Measurements from ENCODE around the gene SPTY2D1. TPM values are rescaled to one million over a fixed set of nuclear protein-coding genes. Genes with fewer than 3 reads are reported as not detected.
"Not testable (repeated sequence)": the region's sequence is repeated elsewhere in the genome, so short reads cannot be mapped to it uniquely, and the experiment has no call there.

The SPTY2D1 gene
- total RNA-seq, 2 experiments from 2014 or later: 30.8 to 32.8 TPM

- CTCF ChIA-PET: interaction anchor here (0.9 to 1.8 kb wide), 3 partner anchors 37 to 113 kb away, joined by 4 to 6 read pairs (median 4); no protein-coding TSS in a partner anchor
- peaks cover 58% of the 10 kb centered on the region for H3K36me3 Mint-ChIP-seq (ENCODE audit: low read depth)
- POLR2A ChIA-PET: interaction anchor here (1.4 to 12.8 kb wide), 4 partner anchors 12 to 88 kb away, joined by 4 to 211 read pairs (median 6); partner anchors contain the start of genes SPTY2D1, TSG101 and UEVLD
- H3K9me3 Mint-ChIP-seq: no peaks in the 10 kb centered on the region
- peaks cover 48% of the 10 kb centered on the region for H3K4me1 Mint-ChIP-seq
- DNase-seq: no peak
- no peaks in the 10 kb centered on the region for H3K27me3 Mint-ChIP-seq
- H3K27ac Mint-ChIP-seq: no peak overlapping the region
- H3K4me3 Mint-ChIP-seq: no peak overlapping the region
Measured at GRCh38 chr11:18614667-18615066, 19.5 kb downstream of the SPTY2D1 start.

- Mint-ChIP-seq H3K9me3 (no peaks in the 10 kb centered on the region), H3K27ac (no peak overlapping the region), H3K27me3 (no peaks in the 10 kb centered on the region), H3K36me3 (ENCODE audit: low read depth) (peaks cover 63% of the 10 kb centered on the region), H3K4me3 (no peak overlapping the region), H3K4me1 (peaks cover 27% of the 10 kb centered on the region)
- DNase-seq: no peak
- ChIA-PET POLR2A (interaction anchor here (1.1 kb wide), 1 partner anchor 22 kb away, joined by 3 read pairs; the partner anchor contains the start of gene SPTY2D1), CTCF (interaction anchor here (2.0 kb wide), 1 partner anchor 22 kb away, joined by 5 read pairs; the partner anchor contains the start of gene SPTY2D1)
Measured at GRCh38 chr11:18612394-18612793, 21.7 kb downstream of the SPTY2D1 start.

GRCh38 chr11:18611196-18611595, 22.9 kb downstream of the SPTY2D1 start:
- H3K4me1 Mint-ChIP-seq: peaks cover 16% of the 10 kb centered on the region
- no peaks in the 10 kb centered on the region for H3K9me3 Mint-ChIP-seq
- CTCF ChIA-PET: no interaction called here
- POLR2A ChIA-PET: interaction anchor here (0.6 to 1.1 kb wide), 3 partner anchors 23 to 324 kb away, joined by 3 read pairs; partner anchors contain the start of gene SPTY2D1
- peaks cover 62% of the 10 kb centered on the region for H3K36me3 Mint-ChIP-seq (ENCODE audit: low read depth)
- H3K4me3 Mint-ChIP-seq: no peak overlapping the region
- no peak for DNase-seq
- no peaks in the 10 kb centered on the region for H3K27me3 Mint-ChIP-seq
- H3K27ac Mint-ChIP-seq: no peak overlapping the region

GRCh38 chr11:18608376-18608775, 25.8 kb downstream of the SPTY2D1 start:
- no peaks in the 10 kb centered on the region for H3K27me3 Mint-ChIP-seq
- H3K36me3 Mint-ChIP-seq (ENCODE audit: low read depth): peaks cover 42% of the 10 kb centered on the region
- no peaks in the 10 kb centered on the region for H3K9me3 Mint-ChIP-seq
- H3K27ac Mint-ChIP-seq: no peak overlapping the region
- ChIA-PET POLR2A (no interaction called here), CTCF (interaction anchor here (1.2 kb wide), 1 partner anchor 123 kb away, joined by 3 read pairs; no protein-coding TSS in a partner anchor)
- H3K4me1 Mint-ChIP-seq: no peaks in the 10 kb centered on the region
- DNase-seq: no peak
- no peak overlapping the region for H3K4me3 Mint-ChIP-seq

GRCh38 chr11:18600915-18601569, 33.1 kb downstream of the SPTY2D1 start:
- Mint-ChIP-seq H3K9me3 (no peaks in the 10 kb centered on the region), H3K4me3 (no peak overlapping the region), H3K27ac (no peak overlapping the region), H3K27me3 (no peaks in the 10 kb centered on the region), H3K36me3 (ENCODE audit: low read depth) (peaks cover 6% of the 10 kb centered on the region), H3K4me1 (no peaks in the 10 kb centered on the region)
- POLR2A ChIA-PET: interaction anchor here (1.0 to 1.6 kb wide), 3 partner anchors 15 to 32 kb away, joined by 3 to 5 read pairs (median 3); no protein-coding TSS in a partner anchor
- CTCF ChIA-PET: interaction anchor here (1.2 to 1.3 kb wide), 2 partner anchors 10 to 15 kb away, joined by 4 read pairs; no protein-coding TSS in a partner anchor
- no peak for DNase-seq

- Mint-ChIP-seq H3K9me3 (no peaks in the 10 kb centered on the region), H3K4me1 (no peaks in the 10 kb centered on the region), H3K27me3 (no peaks in the 10 kb centered on the region), H3K27ac (no peak within 1 kb of the TSS), H3K36me3 (ENCODE audit: low read depth) (no peaks in the 10 kb centered on the region), H3K4me3 (no peak within 1 kb of the TSS)
- DNase-seq: no peak
- ChIA-PET POLR2A (no interaction called here), CTCF (no interaction called here)
Measured at GRCh38 chr11:18599739-18600230, 34.4 kb downstream of the SPTY2D1 start, which contains the start of gene MISFA. Gene MISFA (plus strand): TSS chr11:18599789. CDS start chr11:18599929, 140 bp downstream.

- H3K27ac Mint-ChIP-seq: no peak overlapping the region
- no peaks in the 10 kb centered on the region for H3K36me3 Mint-ChIP-seq (ENCODE audit: low read depth)
- no peaks in the 10 kb centered on the region for H3K9me3 Mint-ChIP-seq
- peaks cover 2% of the 10 kb centered on the region for H3K4me1 Mint-ChIP-seq
- H3K4me3 Mint-ChIP-seq: no peak overlapping the region
- no peaks in the 10 kb centered on the region for H3K27me3 Mint-ChIP-seq
- no peak for DNase-seq
- ChIA-PET CTCF (interaction anchor here (0.5 to 1.3 kb wide), 3 partner anchors 25 to 127 kb away, joined by 3 to 4 read pairs (median 3); no protein-coding TSS in a partner anchor), POLR2A (interaction anchor here (0.6 kb wide), 1 partner anchor 127 kb away, joined by 4 read pairs; no protein-coding TSS in a partner anchor)
Measured at GRCh38 chr11:18594999-18595749, 39.0 kb downstream of the SPTY2D1 start.

GRCh38 chr11:18594088-18594487, 40.1 kb downstream of the SPTY2D1 start:
- H3K4me1 Mint-ChIP-seq; H3K4me3 Mint-ChIP-seq; DNase-seq; H3K36me3 Mint-ChIP-seq (ENCODE audit: low read depth); H3K27me3 Mint-ChIP-seq; POLR2A ChIA-PET; H3K27ac Mint-ChIP-seq; H3K9me3 Mint-ChIP-seq: not testable (repeated sequence)
- CTCF ChIA-PET: interaction anchor here (1.2 kb wide), 1 partner anchor 39 kb away, joined by 4 read pairs; the partner anchor contains the start of gene SPTY2D1

GRCh38 chr11:18590571-18590970, 43.6 kb downstream of the SPTY2D1 start:
- Mint-ChIP-seq H3K4me3 (peak overlapping the region; percentile 8), H3K27ac (peak overlapping the region; percentile 24), H3K36me3 (ENCODE audit: low read depth) (no peaks in the 10 kb centered on the region), H3K9me3 (no peaks in the 10 kb centered on the region), H3K4me1 (peaks cover 2% of the 10 kb centered on the region), H3K27me3 (no peaks in the 10 kb centered on the region)
- no peak for DNase-seq
- ChIA-PET POLR2A (interaction anchor here (1.2 to 5.9 kb wide), 6 partner anchors 12 to 65 kb away, joined by 3 to 98 read pairs (median 41); partner anchors contain the start of genes SPTY2D1 and TSG101), CTCF (interaction anchor here (0.9 to 1.5 kb wide), 3 partner anchors 12 to 43 kb away, joined by 3 to 4 read pairs (median 4); no protein-coding TSS in a partner anchor)

- H3K27me3 Mint-ChIP-seq: no peaks in the 10 kb centered on the region
- no peak within 1 kb of the TSS for H3K4me3 Mint-ChIP-seq
- ChIA-PET CTCF (interaction anchor here (1.0 to 1.4 kb wide), 7 partner anchors 10 to 345 kb away, joined by 3 to 5 read pairs (median 3); partner anchors contain the start of gene SPTY2D1), POLR2A (interaction anchor here (0.6 to 5.9 kb wide), 19 partner anchors 10 to 267 kb away, joined by 3 to 98 read pairs (median 5); partner anchors contain the start of genes HPS5, LDHA, SPTY2D1 and TMEM86A)
- no peaks in the 10 kb centered on the region for H3K9me3 Mint-ChIP-seq
- no peak within 1 kb of the TSS for H3K27ac Mint-ChIP-seq
- H3K36me3 Mint-ChIP-seq (ENCODE audit: low read depth): peaks cover 3% of the 10 kb centered on the region
- peak; percentile 68 for DNase-seq
- H3K4me1 Mint-ChIP-seq: peaks cover 2% of the 10 kb centered on the region
Measured at GRCh38 chr11:18588297-18589252, 45.6 kb downstream of the SPTY2D1 start, which contains the start of gene UEVLD. Gene UEVLD (minus strand): TSS chr11:18588734. CDS start chr11:18588654, 80 bp downstream.

- Mint-ChIP-seq H3K4me1 (peaks cover 30% of the 10 kb centered on the region), H3K36me3 (ENCODE audit: low read depth) (peaks cover 23% of the 10 kb centered on the region), H3K4me3 (no peak overlapping the region), H3K27me3 (no peaks in the 10 kb centered on the region), H3K27ac (no peak overlapping the region), H3K9me3 (no peaks in the 10 kb centered on the region)
- ChIA-PET CTCF (interaction anchor here (0.7 kb wide), 1 partner anchor 150 kb away, joined by 3 read pairs; no protein-coding TSS in a partner anchor), POLR2A (interaction anchor here (1.6 to 4.9 kb wide), 2 partner anchors 52 to 55 kb away, joined by 5 to 40 read pairs; partner anchors contain the start of genes SPTY2D1 and TSG101)
- no peak for DNase-seq
Measured at GRCh38 chr11:18581825-18582224, 52.3 kb downstream of the SPTY2D1 start.
